ENCODE measurements around the gene CFI. TPM values are rescaled to one million over a fixed set of nuclear protein-coding genes. Genes with fewer than 3 reads are reported as not detected.

The CFI gene
- total RNA-seq, 1 donor, result 17.3 TPM

GRCh38 chr4:109750652-109751244 lies 51.1 kb downstream of the CFI start:
- H3K4me3 ChIP-seq (ENCODE audit: low read depth, low read length), result no peak overlapping the region
- DNase-seq (ENCODE audit: low read depth), result no peak
- TF ChIP-seq CTCF (IDR thresholded peaks at IDR 0.05; ENCODE audit: insufficient read depth, low read depth, low read length), result no peak

DNA sequence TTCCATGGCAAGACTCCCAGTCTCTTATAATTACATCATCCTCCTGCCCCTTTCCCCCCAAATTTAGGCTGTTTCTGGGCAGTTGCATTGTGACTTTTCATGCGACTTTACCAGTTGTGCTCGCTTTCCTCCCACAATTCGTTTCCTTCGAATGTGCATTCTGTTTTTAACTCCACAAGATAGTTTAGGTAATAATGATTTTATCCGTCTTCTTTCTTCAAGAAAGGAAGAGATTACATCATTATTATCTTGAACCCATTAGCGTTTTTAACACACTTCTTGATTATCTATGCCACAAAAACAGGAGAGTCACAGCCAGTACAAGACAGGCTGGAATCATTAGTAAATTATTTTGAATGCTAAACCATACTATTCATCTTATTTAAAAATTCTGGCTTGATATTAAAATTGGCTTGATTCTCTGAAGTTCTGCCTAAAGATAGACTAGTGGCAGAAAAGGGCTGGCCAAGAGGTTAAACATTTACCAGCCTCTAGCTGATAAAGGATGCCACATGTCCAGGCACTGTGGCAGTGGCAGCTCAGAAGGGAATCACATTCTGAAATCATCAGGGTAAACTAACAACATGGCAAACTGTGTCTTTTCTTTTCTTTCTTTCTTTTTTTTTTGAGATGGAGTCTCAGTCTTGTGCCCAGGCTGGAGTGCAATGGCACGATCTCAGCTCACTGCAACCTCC lies 52.3 kb downstream of the CFI start:
- no peak for DNase-seq (ENCODE audit: low read depth)
- TF ChIP-seq CTCF (IDR thresholded peaks at IDR 0.05; ENCODE audit: insufficient read depth, low read depth, low read length), result no peak
- no peak overlapping the region for H3K4me3 ChIP-seq (ENCODE audit: low read depth, low read length)

- H3K4me3 ChIP-seq (ENCODE audit: low read depth, low read length), result no peak overlapping the region
- DNase-seq (ENCODE audit: low read depth), result no peak
- no peak for TF ChIP-seq CTCF (IDR thresholded peaks at IDR 0.05; ENCODE audit: insufficient read depth, low read depth, low read length)
Measured at GRCh38 chr4:109748114-109748513, 53.7 kb downstream of the CFI start.

DNA sequence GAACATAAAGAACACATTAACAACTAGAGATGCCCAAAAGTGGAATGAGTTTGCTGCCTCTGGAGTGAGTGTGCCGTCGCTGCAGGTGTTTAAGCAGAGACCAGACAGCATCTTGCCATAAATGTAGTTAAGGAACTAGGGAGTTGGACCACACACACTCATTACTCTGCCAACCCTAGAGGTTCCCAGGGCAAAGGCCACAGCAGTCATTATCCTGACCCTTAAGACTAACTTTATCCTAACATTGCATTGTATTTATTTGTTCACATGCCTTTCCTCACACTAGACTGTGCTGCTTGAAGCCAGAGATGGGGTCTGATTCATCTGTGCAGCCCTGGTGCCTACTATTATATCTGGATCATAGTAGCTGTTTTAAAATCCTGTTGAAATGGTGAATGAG lies 55.1 kb downstream of the CFI start:
- no peak for TF ChIP-seq CTCF (IDR thresholded peaks at IDR 0.05; ENCODE audit: insufficient read depth, low read depth, low read length)
- DNase-seq (ENCODE audit: low read depth), result no peak
- H3K4me3 ChIP-seq (ENCODE audit: low read depth, low read length), result no peak overlapping the region

- no peak for TF ChIP-seq CTCF (IDR thresholded peaks at IDR 0.05; ENCODE audit: insufficient read depth, low read depth, low read length)
Measured at GRCh38 chr4:109745830-109746229, 56.0 kb downstream of the CFI start.

DNA sequence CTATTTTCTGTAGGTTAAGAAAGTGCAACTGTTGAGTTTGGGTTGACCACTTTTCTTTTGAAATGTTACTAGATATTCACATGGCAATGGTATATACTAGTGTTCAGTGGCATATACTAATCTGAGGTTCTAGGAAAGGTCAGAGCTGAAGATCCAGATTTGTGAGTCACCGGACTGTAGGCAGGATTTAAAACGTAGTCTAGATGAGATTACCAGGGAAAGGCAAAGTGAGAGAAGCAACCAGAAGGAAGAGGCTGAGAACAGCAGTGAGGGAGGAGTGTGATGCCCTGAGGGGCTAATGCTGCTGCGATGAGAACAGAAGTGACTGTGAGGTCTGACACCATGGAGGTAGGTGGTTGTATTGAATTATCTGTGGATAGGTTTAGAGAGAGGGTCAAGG lies 62.3 kb downstream of the CFI start:
- no peak for DNase-seq (ENCODE audit: low read depth)
- no peak overlapping the region for H3K4me3 ChIP-seq (ENCODE audit: low read depth, low read length)
- TF ChIP-seq CTCF (IDR thresholded peaks at IDR 0.05; ENCODE audit: insufficient read depth, low read depth, low read length), result no peak

More at GRCh38 chr4:109745830-109746229, 56.0 kb downstream of the CFI start:
- no peak overlapping the region for H3K4me3 ChIP-seq (ENCODE audit: low read depth, low read length)
- no peak for DNase-seq (ENCODE audit: low read depth)

Measured in fibroblast of villous mesenchyme (primary cell).